NCI-H2171 (cell line): Measurements from ENCODE around the gene YPEL2.

ENCODE experiments used
- DNase-seq: peaks from one replicate; lab custom pipeline; 2025; lab: John Stamatoyannopoulos, UW

The YPEL2 gene

GRCh38 chr17:59330053-59330942, 1.2 kb upstream of the YPEL2 start:
- DNase-seq, result no peak

- no peak for DNase-seq
These were observed 684 bp downstream of the YPEL2 start for GRCh38 chr17:59331929-59332748.

DNA sequence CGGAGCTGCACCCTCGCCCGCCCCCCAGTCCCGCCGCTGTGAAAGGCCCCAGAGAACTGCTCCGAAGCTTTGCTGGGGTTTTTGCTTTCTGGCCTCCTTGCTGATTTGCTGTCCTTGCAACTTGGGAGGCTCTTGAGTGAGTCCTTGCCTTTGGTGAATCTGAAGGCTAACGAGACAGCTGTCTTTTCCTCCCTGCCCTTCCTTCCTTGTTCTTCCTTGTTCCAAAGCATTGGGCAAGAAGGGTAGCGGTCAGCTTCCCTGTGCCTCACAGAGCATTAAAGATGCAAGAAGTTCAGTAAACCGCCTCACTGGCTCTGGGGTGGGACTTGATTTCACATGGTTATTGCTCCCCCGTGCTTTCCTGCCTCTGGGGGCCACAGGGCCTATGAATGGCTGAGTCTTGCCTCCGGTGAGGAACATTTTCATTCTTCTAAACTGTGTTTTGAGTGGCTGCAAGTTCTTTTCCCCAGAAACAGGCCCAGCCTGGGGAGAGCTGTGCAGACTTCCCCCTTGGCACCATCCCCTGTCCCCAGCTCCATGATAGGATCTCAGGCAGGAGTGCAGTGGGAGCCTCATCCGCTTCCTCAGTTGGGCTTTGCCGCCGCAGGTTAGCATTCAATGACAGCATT, 1.4 kb downstream of the YPEL2 start:
- DNase-seq, result no peak

DNA sequence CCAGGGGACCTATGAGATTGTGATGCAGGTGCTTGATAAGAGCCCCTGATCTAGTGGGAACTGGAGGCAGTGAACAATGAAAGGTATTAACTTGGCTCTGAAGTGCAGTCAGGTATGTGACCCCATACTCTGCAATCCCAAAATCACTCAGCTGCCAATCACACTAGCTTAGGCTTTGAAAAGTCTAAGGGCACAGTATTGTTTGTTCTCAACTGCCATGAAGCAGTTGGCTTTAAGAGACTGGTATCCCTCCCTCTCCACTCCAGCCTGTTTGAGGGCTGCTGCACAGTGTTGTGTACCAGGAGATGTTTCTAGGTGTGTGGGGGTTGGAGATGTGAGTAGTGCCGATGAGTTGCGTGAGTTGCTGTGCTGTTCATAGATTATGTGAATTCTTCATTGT, 2.4 kb downstream of the YPEL2 start:
- DNase-seq, result no peak

DNA sequence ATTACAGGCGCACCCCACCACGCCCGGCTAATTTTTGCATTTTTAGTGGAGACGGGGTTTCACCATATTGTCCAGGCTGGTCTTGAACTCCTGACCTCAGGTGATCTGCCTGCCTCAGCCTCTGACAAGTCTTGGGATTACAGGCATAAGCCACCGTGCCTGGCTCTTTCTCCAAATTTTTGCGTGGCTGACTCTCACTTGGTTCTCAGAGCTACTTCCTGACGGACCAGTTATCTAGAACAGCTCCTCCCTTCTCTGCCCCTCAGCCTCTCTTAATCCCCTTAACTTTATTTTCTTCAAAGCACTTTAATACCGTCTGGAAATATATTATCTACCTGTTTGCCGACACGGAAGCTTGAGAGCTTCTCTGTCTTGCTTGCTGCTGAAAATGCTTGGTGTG, 4.2 kb downstream of the YPEL2 start:
- DNase-seq, result no peak

DNA sequence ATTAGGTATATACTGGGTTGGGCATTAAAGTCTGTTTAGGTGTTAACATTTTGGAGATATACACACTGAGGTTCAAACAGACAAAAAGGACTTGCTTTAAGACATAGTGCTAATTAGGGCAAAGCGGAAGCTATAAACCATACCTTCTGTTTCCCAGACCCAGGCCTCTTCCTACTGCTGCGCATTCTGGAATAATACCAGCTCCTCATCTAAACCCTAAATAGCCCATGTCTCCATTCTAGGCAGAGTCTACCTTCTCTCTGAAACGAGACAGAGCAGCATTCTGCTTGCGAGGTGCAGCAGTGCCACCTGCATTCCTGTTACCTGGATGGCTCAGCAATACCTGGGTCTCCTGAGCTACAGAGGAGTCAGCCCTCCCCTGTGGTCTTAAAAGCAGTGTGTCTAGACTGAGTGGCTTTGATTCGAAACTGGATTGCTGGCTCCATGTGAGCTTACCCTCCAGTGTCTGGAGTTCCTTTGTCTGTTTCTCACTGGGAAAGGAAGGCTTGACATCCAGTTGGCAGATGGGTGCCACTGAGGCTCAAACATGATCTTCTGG, 6.4 kb downstream of the YPEL2 start:
- DNase-seq, result no peak

DNA sequence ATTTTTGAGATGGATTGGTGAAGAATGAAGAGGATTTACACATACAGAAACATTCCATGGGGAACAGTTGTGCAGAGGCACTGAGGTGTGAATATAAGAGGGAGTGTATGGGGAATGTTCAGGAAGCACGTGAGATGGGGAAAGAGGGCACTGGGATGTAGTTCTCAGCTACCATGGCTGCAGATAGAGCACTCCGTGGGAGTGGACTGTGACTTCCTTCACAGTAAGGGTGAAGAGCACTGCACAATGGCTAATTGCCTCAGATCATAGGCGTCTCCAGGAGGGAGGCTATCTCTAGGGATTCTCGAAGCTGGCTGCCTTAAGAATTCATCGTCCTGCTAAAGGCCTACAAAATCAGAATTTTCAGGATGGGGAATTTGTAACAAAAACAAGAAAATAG, 7.0 kb downstream of the YPEL2 start:
- DNase-seq, result no peak

- no peak for DNase-seq
These were observed 10.5 kb downstream of the YPEL2 start for GRCh38 chr17:59341922-59342321.

DNA sequence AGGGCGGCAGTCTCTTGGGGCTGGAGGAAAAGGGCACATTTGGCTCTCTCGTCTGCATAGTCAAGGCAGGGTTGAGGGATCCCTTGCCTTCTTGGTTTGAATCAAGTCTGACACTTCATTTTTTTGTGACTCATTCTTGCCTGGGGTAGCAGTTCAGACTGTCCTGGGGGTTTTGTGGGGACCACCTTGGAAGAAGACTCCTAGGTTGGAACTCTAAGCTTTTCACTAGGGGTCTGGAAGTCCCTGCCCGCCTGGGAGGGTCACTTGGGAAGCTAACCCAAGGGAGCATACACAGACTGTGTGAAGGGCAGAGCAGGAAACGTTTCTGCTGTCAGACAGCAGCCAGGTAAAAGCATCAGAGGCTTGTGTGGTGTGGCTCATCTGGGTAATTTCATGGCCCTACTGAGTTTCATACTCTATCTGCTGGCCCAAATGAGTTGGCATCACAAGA, 11.3 kb downstream of the YPEL2 start:
- no peak for DNase-seq

GRCh38 chr17:59345476-59345875, 14.0 kb downstream of the YPEL2 start:
- DNase-seq, result no peak

- DNase-seq, result no peak
These were observed 14.9 kb downstream of the YPEL2 start for GRCh38 chr17:59346341-59346740.

DNA sequence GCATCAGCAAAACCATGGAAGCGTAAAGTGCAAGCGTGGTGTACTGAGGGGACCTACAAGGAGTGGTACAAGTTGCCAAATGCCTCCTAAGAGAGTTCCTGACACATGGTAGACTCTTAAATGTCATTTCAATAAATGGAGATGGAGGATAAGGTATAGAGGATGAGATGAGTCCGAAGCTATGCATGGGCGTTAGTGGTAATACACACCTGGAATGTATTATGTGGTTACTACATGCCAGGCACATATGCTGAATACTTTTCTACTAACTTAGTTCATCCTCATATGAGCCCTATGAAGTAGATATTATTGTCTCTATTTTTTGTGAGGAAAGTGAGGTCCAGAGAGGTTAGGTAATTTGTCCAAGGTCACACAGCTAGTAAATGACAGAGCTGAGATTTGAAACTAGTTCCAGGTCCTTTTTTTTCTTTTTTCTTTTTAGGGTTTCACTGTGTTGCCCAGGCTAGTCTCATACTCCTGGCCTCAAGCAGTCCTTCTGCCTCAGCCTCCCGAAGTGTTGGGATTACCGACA, 15.5 kb downstream of the YPEL2 start:
- DNase-seq, result no peak

DNA sequence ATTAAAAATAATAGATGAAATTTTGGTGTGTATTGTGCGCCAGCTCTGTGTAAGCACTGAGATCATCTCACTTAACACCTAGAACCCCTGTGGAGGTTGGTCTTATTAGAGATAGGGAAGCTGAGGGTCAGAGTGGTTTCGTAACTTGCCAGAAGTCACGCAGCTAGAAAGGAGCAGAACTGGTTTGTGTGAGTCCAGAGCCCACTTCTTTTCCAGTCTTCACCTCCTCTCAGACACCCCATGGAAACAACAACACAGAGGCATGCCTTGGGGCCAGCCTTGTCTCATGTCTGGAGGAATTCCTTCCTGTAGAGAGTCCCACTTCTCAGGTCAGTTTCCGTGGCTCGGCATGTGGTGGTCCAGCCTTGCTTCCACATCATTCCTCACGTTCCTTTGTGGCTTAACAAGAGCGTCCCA, 16.5 kb downstream of the YPEL2 start:
- DNase-seq, result no peak

DNA sequence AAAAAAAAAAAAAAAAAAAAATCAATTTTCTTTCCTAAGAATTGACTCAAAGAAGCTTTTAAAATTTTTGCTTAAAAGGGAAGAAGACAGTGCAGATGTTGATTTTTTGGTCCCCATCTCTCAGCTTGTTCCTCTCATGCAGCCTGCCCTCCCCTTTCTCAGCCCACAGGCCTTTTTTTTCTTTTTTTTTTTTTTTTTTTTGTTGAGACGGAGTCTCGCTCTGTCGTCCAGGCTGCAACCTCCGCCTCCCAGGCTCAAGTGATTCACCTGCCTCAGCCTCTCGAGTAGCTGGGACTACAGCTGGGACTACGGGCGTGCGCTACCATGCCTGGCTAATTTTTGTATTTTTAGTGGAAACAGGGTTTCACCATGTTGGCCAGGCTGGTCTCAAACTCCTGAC, 17.7 kb downstream of the YPEL2 start:
- DNase-seq, result no peak

DNA sequence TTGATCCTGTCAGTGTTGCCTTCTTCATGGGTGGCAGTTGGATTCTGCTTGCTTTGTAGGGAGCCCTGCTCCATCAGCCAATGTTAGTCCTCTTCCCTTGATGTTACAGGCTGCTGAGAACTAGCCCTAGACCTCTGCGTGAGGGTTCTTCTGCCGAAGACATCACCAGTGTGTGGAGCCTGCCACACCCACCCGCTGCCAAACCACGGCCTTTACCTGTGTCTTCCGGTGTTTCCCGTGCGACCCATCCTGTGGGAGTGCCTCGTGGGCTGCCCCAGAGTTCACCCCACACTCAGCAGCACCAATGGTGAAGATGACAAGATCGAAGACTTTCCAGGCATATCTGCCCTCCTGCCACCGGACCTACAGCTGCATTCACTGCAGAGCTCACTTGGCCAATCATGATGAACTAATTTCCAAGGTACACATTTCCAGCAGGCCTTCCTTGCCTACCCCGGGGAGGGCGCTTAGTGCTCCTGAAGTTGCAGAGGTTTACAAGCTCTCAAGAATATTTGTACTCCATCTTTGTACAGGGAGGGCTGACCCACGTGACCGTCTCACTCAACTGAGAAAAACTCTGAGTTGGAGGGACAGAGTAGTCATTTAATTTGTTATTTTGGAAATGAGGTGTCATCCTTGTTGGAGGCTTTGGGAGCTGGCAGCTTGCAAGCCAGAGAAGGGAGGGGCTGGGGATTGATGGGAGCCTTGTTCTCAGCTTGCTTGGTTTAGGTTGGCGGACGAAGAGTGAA, 21.8 kb downstream of the YPEL2 start:
- DNase-seq, result no peak

DNA sequence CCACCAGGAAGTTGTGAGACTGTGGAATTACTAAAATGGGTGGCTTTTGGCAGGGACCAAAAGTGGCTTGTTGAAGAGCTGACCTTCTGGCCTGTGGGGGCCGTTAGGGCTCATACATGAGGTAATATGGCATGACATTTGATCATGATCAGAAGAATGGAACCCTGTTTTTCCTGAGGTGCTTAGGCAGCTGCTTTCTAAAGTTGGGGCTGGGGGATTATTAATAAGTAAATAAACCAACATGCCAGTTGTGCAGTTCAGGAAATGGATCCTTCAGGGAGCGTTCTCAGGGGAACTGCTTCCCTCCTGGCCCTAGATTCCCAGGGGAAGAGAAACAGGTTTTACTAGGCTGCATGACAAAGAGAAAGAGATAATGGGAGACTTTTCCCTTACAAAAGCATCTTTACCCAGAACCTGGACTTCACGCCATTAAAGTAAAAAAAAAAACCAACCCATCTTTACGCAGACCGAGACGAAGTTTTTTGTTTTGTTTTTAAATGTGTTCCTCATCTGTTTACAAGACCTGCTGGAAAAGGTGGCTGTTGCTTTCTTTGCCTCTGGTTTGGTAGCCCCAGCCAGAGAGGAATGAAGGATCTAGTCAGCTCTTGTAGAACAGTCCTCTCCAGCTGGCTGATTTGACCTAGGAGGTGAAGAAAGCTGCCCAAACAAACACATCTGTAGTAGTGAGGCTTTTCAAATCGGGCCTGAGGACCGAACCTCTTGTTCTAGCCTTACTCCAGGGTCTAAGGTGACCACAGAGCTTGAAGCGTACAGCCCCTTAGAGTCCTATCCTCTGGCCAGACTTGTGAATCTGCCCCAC, 22.7 kb downstream of the YPEL2 start:
- peak; percentile 74 for DNase-seq

GRCh38 chr17:59355030-59355701, 23.7 kb downstream of the YPEL2 start:
- no peak for DNase-seq

DNA sequence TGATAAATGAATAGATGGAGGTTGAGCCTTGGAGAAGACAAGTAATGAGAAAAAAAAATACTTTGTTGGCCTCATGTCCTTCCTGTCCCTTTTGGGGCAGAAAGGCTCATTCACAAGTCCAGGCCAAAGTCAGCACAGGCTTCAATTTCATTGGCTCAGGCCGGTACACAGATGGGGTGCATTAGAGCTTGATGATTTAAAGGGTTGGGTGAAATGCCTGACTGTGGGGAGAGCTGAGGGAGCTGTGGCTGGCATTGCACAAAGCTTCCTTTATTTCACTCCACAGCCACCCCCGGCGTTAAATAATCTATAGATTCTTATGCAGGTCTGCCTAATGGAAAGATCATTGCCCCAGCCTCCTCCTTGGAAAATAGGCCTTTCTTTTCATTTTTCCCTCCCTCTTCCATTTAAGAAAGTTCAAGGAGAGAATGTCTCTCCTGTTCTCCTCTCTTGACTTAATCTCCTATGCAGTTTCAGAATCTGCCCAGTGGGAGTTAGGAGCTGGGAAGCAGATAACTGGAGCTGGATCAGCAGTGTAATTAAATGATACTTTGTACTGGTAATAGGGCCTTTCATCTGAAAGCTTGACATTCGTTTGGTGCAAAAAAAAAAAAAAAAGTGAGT, 24.4 kb downstream of the YPEL2 start:
- DNase-seq, result no peak

- no peak for DNase-seq
These were observed 25.2 kb downstream of the YPEL2 start for GRCh38 chr17:59356543-59357218.
